HepG2 (cell line): Measurements from ENCODE around the gene LYPD3. TPM values are rescaled to one million over a fixed set of nuclear protein-coding genes. Genes with fewer than 3 reads are reported as not detected.

ENCODE experiments used
- ATAC-seq: fragments of 200-7000 bp; cut with Tn5 transposase; 3 replicates; pipeline ENCODE4 v1.9.1; 2020; ENCODE audit warnings: mild to moderate bottlenecking, moderate library complexity
- BruUV-seq: library from RNA; stranded (reverse); fragments of 400-500 nt; replicated peaks from 2 replicates; lab custom pipeline; 2021; lab: Mats Ljungman, UMichigan
- CTCF ChIA-PET: fragments of 300-600 bp; formaldehyde crosslinking; extraction: SDS; loops from one replicate; lab custom pipeline; 2021; ENCODE audit warnings: low total read pairs, inconsistent platforms, low intra/inter-chr PET ratio; lab: Yijun Ruan, JAX
- POLR2A ChIA-PET: fragments of 350-600 bp; sonication (Branson Sonifier 250); formaldehyde crosslinking; loops from one replicate; lab custom pipeline; 2020; ENCODE audit warnings: antibody characterized with exemption, inconsistent platforms; lab: Yijun Ruan, JAX
- DNase-seq: peaks from one replicate; pipeline ENCODE4 v3.0.0-alpha.2; 2015; ENCODE audit warnings: low spot score
- FAIRE-seq: peaks from 3 replicates; lab custom pipeline; 2011; peaks lifted over from hg19 to GRCh38; lab: Jason Lieb, UNC
- H2AFZ ChIP-seq: one replicate; pipeline ENCODE4 v1.6.1; 2011; ENCODE audit warnings: low read length, inconsistent platforms
- H3K27ac ChIP-seq: fragments of 300-600 bp; 3 replicates; pipeline ENCODE4 v1.8.0; 2011; ENCODE audit warnings: mixed run types, mild to moderate bottlenecking, mixed read lengths, low read length, inconsistent platforms; ENCODE audit not compliant: insufficient read depth; ENCODE audit errors: extremely low read length
- H3K27me3 ChIP-seq, 2 experiments: fragments of 200-600 bp in 1 of 2; 2 replicates in 1 of 2; 3 replicates in 1 of 2; pipeline versions ENCODE4 v1.6.0 to v1.8.0; 2011; ENCODE audit warnings: low read length in 2 of 2, mild to moderate bottlenecking in 2 of 2, moderate library complexity in 2 of 2, inconsistent platforms in 1 of 2; ENCODE audit not compliant: insufficient read depth in 2 of 2, control insufficient read depth in 1 of 2
- H3K36me3 ChIP-seq, 2 experiments: fragments of 200-600 bp in 1 of 2; replicated peaks in 1 of 2; 2 replicates in 1 of 2; 3 replicates in 1 of 2; pipeline versions ENCODE4 v1.5.1 to v1.8.0; 2011; ENCODE audit warnings: low read length in 2 of 2, inconsistent platforms in 1 of 2; ENCODE audit not compliant: insufficient read depth in 2 of 2, control insufficient read depth in 1 of 2
- H3K4me1 ChIP-seq: 2 replicates; pipeline ENCODE4 v1.5.1; 2012; ENCODE audit warnings: low read length, inconsistent platforms; ENCODE audit not compliant: insufficient read depth
- H3K4me2 ChIP-seq: 2 replicates; pipeline ENCODE4 v1.6.0; 2011; ENCODE audit warnings: low read depth, low read length, inconsistent platforms
- H3K4me3 ChIP-seq, 3 experiments: fragments of 200-600 bp in 1 of 3; sonication (generic), shearing (Covaris generic) in 1 of 3; replicated peaks in 1 of 3; 2 replicates each; pipeline ENCODE4 v1.5.1; 2011 to 2016; ENCODE audit warnings: low read length in 3 of 3, inconsistent platforms in 2 of 3, low read depth in 2 of 3, mild to moderate bottlenecking in 2 of 3, control low read depth in 1 of 3, mixed read lengths in 1 of 3; ENCODE audit not compliant: insufficient read depth in 1 of 3
- H3K79me2 ChIP-seq: one replicate; pipeline ENCODE4 v1.6.1; 2011; ENCODE audit warnings: low read length, inconsistent platforms; ENCODE audit not compliant: insufficient read depth
- H3K9ac ChIP-seq: 2 replicates; pipeline ENCODE4 v1.6.0; 2011; ENCODE audit warnings: mild to moderate bottlenecking, low read depth, low read length, inconsistent platforms; ENCODE audit not compliant: insufficient read depth
- H3K9me3 ChIP-seq: 2 replicates; pipeline ENCODE4 v1.5.1; 2012; ENCODE audit warnings: mild to moderate bottlenecking, low read length
- H4K20me1 ChIP-seq: 2 replicates; pipeline ENCODE4 v1.6.0; 2011; ENCODE audit warnings: inconsistent platforms, mild to moderate bottlenecking, low read length, moderate library complexity; ENCODE audit not compliant: insufficient read depth
- E2F5 ChIP-seq: sonication (generic); formaldehyde crosslinking; conservative IDR thresholded peaks from 2 replicates; pipeline ENCODE4 v1.4.0; 2020; ENCODE audit warnings: missing genetic modification reagents
- ELF4 ChIP-seq: sonication (generic); formaldehyde crosslinking; IDR thresholded peaks from 2 replicates; pipeline ENCODE4 v1.5.0; 2020; ENCODE audit warnings: missing genetic modification reagents, mild to moderate bottlenecking, moderate library complexity, borderline replicate concordance
- HMGA1 ChIP-seq: sonication (generic); formaldehyde crosslinking; conservative IDR thresholded peaks from 2 replicates; pipeline ENCODE4 v1.4.0; 2020; ENCODE audit warnings: missing genetic modification reagents
- RFXANK ChIP-seq: IDR thresholded peaks from 2 replicates; pipeline ENCODE4 v1.6.1; 2016
- SETDB1 ChIP-seq: sonication (generic); formaldehyde crosslinking; IDR thresholded peaks from 2 replicates; pipeline ENCODE4 v1.5.1; 2020; ENCODE audit warnings: missing genetic modification reagents, mild to moderate bottlenecking, borderline replicate concordance
- SP2 ChIP-seq: sonication (generic); formaldehyde crosslinking; IDR thresholded peaks from 2 replicates; pipeline ENCODE4 v1.5.1; 2020; ENCODE audit warnings: mild to moderate bottlenecking, missing genetic modification reagents
- ZMYM2 ChIP-seq: sonication (generic); formaldehyde crosslinking; IDR thresholded peaks from 2 replicates; pipeline ENCODE4 v1.8.0; 2022; ENCODE audit warnings: mild to moderate bottlenecking, missing genetic modification reagents
- ZMYM3 ChIP-seq: sonication (generic); formaldehyde crosslinking; IDR thresholded peaks from 2 replicates; pipeline ENCODE4 v1.5.1; 2020; ENCODE audit warnings: mild to moderate bottlenecking, missing genetic modification reagents
- ZNF256 ChIP-seq: sonication (generic); formaldehyde crosslinking; conservative IDR thresholded peaks from 2 replicates; pipeline ENCODE4 v1.4.0; 2020; ENCODE audit warnings: missing genetic modification reagents
- ZNF264 ChIP-seq: sonication (generic); formaldehyde crosslinking; IDR thresholded peaks from 2 replicates; pipeline ENCODE4 v1.4.0; 2020; ENCODE audit warnings: missing genetic modification reagents
- ZNF605 ChIP-seq: sonication (generic); formaldehyde crosslinking; IDR thresholded peaks from 2 replicates; pipeline ENCODE4 v1.8.0; 2022; ENCODE audit warnings: mild to moderate bottlenecking, missing genetic modification reagents
- WGBS: methylation state at CpG from one replicate; pipeline ENCODE4 v1.1.6; 2017; ENCODE audit warnings: low lambda C conversion rate; 5-methylcytosine and 5-hydroxymethylcytosine counted together
- in situ Hi-C: cut with HindIII; loops from 2 replicates; pipeline ENCODE4 v1.10.0; 2017; ENCODE audit warnings: low pct_unique_long_range_greater_than_20kb; ENCODE audit not compliant: extremely low pct_ligation_motif_present
- intact Hi-C: fragments of 100-400 bp; cut with micrococcal nuclease; formaldehyde crosslinking; loops from one replicate; pipeline ENCODE4 v1.10.0; 2022; ENCODE audit not compliant: unreplicated experiment
- polyA plus RNA-seq, 8 experiments: library from polyadenylated mRNA; depleted of rRNA in 3 of 8; stranded (reverse) in 7 of 8; unstranded in 1 of 8; fragments of >200 nt; fragmentation: Illumina TruSeq in 4 of 8; extraction: Trizol in 4 of 8; gene quantifications; 2 replicates each; pipeline versions ENCODE4 v1.2.1 to v1.2.3, GENCODE V29; 2011 to 2016; ENCODE audit warnings: low read depth in 4 of 8, missing spikeins in 1 of 8, mixed read lengths in 1 of 8; ENCODE audit not compliant: insufficient read depth in 1 of 8
- total RNA-seq, 5 experiments: library from RNA; depleted of rRNA; stranded (reverse); fragments of >200 nt; fragmentation: Illumina TruSeq; extraction: Trizol; gene quantifications; 2 replicates each; pipeline ENCODE4 v1.2.3, GENCODE V29; 2016; ENCODE audit warnings: low read depth in 1 of 5

The LYPD3 gene
- total and polyA plus RNA-seq, 2 of the 13 experiments (the other 11 are each of a cell fraction or from before 2014, with no cell fraction given), result 0.51 to 1.5 TPM

GRCh38 chr19:43435775-43436174 is 29.6 kb downstream of the LYPD3 start:
- H3K79me2 ChIP-seq, result no peaks in the 10 kb centered on the region
- H3K9me3 ChIP-seq, result no peaks in the 10 kb centered on the region
- no peak for TF ChIP-seq SETDB1 (CRISPR knock-in tag)
- TF ChIP-seq ELF4 (CRISPR knock-in tag), result no peak
- TF ChIP-seq SP2 (CRISPR knock-in tag), result no peak
- no peak for TF ChIP-seq E2F5 (CRISPR knock-in tag)
- TF ChIP-seq ZNF605, result no peak
- TF ChIP-seq ZMYM2, result no peak
- no peak for TF ChIP-seq HMGA1 (CRISPR knock-in tag)
- TF ChIP-seq RFXANK (CRISPR knock-in tag), result no peak
- no peak for TF ChIP-seq ZMYM3 (CRISPR knock-in tag)
- no peak for TF ChIP-seq ZNF264
- no peak for TF ChIP-seq ZNF256
- TF ChIP-seq, all 625 proteins: peak for 0
- Histone ChIP-seq H3K36me3 (no peaks in the 10 kb centered on the region), H2AFZ (no peak overlapping the region), H3K4me3 (no peak overlapping the region), H4K20me1 (no peaks in the 10 kb centered on the region), H3K4me2 (no peak overlapping the region), H3K27me3 (peaks cover 0 to 9% of the 10 kb centered on the region in 2 experiments; a peak in 1 of 5 replicates), H3K27ac (no peak overlapping the region), H3K4me1 (no peaks in the 10 kb centered on the region), H3K9ac (no peak overlapping the region)
- ChIA-PET CTCF (no interaction called here), POLR2A (no interaction called here)
- FAIRE-seq, result no peak
- WGBS, result 38% methylated on average over 3 of the region's 3 CpGs
- no TSS peak for BruUV-seq
- no peak for ATAC-seq
- no peak for DNase-seq
- in situ Hi-C loops (no loop called here), intact Hi-C loops (no loop called here)
